GM23338 (cell line): ENCODE measurements around the gene PTPRR. TPM values are rescaled to one million over a fixed set of nuclear protein-coding genes. Genes with fewer than 3 reads are reported as not detected.

Experiments used
- ATAC-seq: fragments of 200-7000 bp; cut with Tn5 transposase; 3 replicates; pipeline ENCODE4 v1.9.1; 2020
- DNase-seq: peaks from one replicate; pipeline ENCODE4 v3.0.0-alpha.2; 2015; ENCODE audit warnings: low spot score
- H2AFZ ChIP-seq: fragments of 200-600 bp; sonication (generic); 2 replicates; pipeline ENCODE4 v1.8.0; 2016; ENCODE audit warnings: antibody characterized with exemption, mild to moderate bottlenecking, moderate library complexity
- H3F3A ChIP-seq: fragments of 200-600 bp; sonication (generic); replicated peaks from 2 replicates; pipeline ENCODE4 v1.8.0; 2017; ENCODE audit warnings: antibody characterized with exemption, mixed run types, low read depth
- H3K27ac ChIP-seq: fragments of 200-600 bp; sonication (generic); 2 replicates; pipeline ENCODE4 v1.6.1; 2016; ENCODE audit warnings: low read depth
- H3K27me3 ChIP-seq: fragments of 200-600 bp; sonication (generic); 2 replicates; pipeline ENCODE4 v1.8.0; 2016; ENCODE audit warnings: mild to moderate bottlenecking, mixed run types, moderate library complexity; ENCODE audit not compliant: insufficient read depth
- H3K36me3 ChIP-seq: fragments of 200-600 bp; sonication (generic); 2 replicates; pipeline ENCODE4 v1.8.0; 2016; ENCODE audit warnings: mild to moderate bottlenecking; ENCODE audit not compliant: insufficient read depth
- H3K4me1 ChIP-seq: fragments of 200-600 bp; sonication (generic); 2 replicates; pipeline ENCODE4 v1.8.0; 2016; ENCODE audit warnings: mild to moderate bottlenecking, moderate library complexity; ENCODE audit not compliant: insufficient read depth
- H3K4me2 ChIP-seq: fragments of 200-600 bp; sonication (generic); 2 replicates; pipeline ENCODE4 v1.7.1; 2017; ENCODE audit warnings: mixed run types
- H3K4me3 ChIP-seq: fragments of 200-600 bp; sonication (generic); 2 replicates; pipeline ENCODE4 v1.6.1; 2016; ENCODE audit warnings: mixed run types
- H3K79me2 ChIP-seq: fragments of 200-600 bp; sonication (generic); replicated peaks from 2 replicates; pipeline ENCODE4 v1.8.0; 2017; ENCODE audit warnings: mild to moderate bottlenecking; ENCODE audit not compliant: insufficient read depth
- H3K9me2 ChIP-seq: fragments of 200-600 bp; sonication (generic); 2 replicates; pipeline ENCODE4 v1.8.0; 2017; ENCODE audit not compliant: insufficient read depth
- H4K20me1 ChIP-seq: fragments of 200-600 bp; sonication (generic); replicated peaks from 2 replicates; pipeline ENCODE4 v1.8.0; 2017; ENCODE audit warnings: mild to moderate bottlenecking; ENCODE audit not compliant: insufficient read depth
- H3K27ac Mint-ChIP-seq: 2 replicates; pipeline ENCODE4 v1.8.0; 2020; ENCODE audit warnings: inconsistent platforms, mild to moderate bottlenecking, moderate library complexity, mixed read lengths
- H3K27me3 Mint-ChIP-seq: 3 replicates; pipeline ENCODE4 v1.8.0; 2022; ENCODE audit warnings: low read depth, mild to moderate bottlenecking, moderate library complexity, mixed read lengths, inconsistent platforms; ENCODE audit not compliant: insufficient read depth, poor library complexity
- H3K36me3 Mint-ChIP-seq: 3 replicates; pipeline ENCODE4 v1.8.0; 2021; ENCODE audit warnings: low read depth, mild to moderate bottlenecking, inconsistent platforms, moderate library complexity, mixed read lengths
- H3K4me1 Mint-ChIP-seq: 3 replicates; pipeline ENCODE4 v1.8.0; 2020; ENCODE audit warnings: mild to moderate bottlenecking, inconsistent platforms, mixed read lengths
- H3K4me3 Mint-ChIP-seq: 3 replicates; pipeline ENCODE4 v1.8.0; 2021; ENCODE audit warnings: moderate library complexity, mild to moderate bottlenecking, inconsistent platforms, mixed read lengths
- H3K9me3 Mint-ChIP-seq: 3 replicates; pipeline ENCODE4 v1.8.0; 2020; ENCODE audit warnings: moderate library complexity, mild to moderate bottlenecking, inconsistent platforms, mixed read lengths
- CREB1 ChIP-seq: fragments of 250-450 bp; sonication (Bioruptor Pico); IDR thresholded peaks from 2 replicates; pipeline ENCODE4 v1.5.0; 2020; ENCODE audit warnings: low read depth, mild to moderate bottlenecking, moderate library complexity
- CTCF ChIP-seq, 2 experiments: fragments of 200-600 bp in 1 of 2; sonication (generic) in 1 of 2; conservative IDR thresholded peaks; 2 replicates each; pipeline versions ENCODE4 v1.5.1 to v1.6.1; 2016 to 2017; ENCODE audit warnings: antibody characterized with exemption in 2 of 2, low read depth in 2 of 2, mild to moderate bottlenecking in 2 of 2, moderate library complexity in 1 of 2
- EZH2 ChIP-seq: fragments of 200-600 bp; sonication (generic); IDR thresholded peaks from one replicate; pipeline ENCODE4 v1.8.0; 2017; ENCODE audit warnings: antibody characterized with exemption, mild to moderate bottlenecking, low read depth; ENCODE audit not compliant: unreplicated experiment
- EZH2phosphoT487 ChIP-seq: fragments of 200-600 bp; sonication (generic); IDR thresholded peaks from one replicate; pipeline ENCODE4 v1.8.1; 2018; ENCODE audit warnings: antibody characterized with exemption; ENCODE audit not compliant: unreplicated experiment
- NANOG ChIP-seq: IDR thresholded peaks from 2 replicates; pipeline ENCODE4 v1.6.1; 2016; ENCODE audit warnings: antibody characterized with exemption, borderline replicate concordance
- POLR2AphosphoS5 ChIP-seq: IDR thresholded peaks from 2 replicates; pipeline ENCODE4 v1.6.1; 2016; ENCODE audit warnings: antibody characterized with exemption, low read depth
- STAT1 ChIP-seq: IDR thresholded peaks from one replicate; pipeline ENCODE4 v1.6.1; 2016; ENCODE audit warnings: antibody characterized with exemption; ENCODE audit not compliant: unreplicated experiment
- polyA plus RNA-seq: library from polyadenylated mRNA; unstranded; fragments of >200 nt; fragmentation: Nextera tagmentation; extraction: Ambion mirVana; gene quantifications from 2 replicates; pipeline ENCODE4 v1.2.1, GENCODE V29; 2016
- total RNA-seq: library from RNA; depleted of rRNA; stranded (reverse); fragments of >200 nt; shearing (Covaris generic); gene quantifications from 2 replicates; pipeline ENCODE4 v1.2.3, GENCODE V29; 2014
- TF ChIP-seq, protein P1 (sequence below): IDR thresholded peaks from 2 replicates; pipeline ENCODE4 v1.6.1; 2016; ENCODE audit warnings: antibody characterized with exemption
- TF ChIP-seq, protein P2 (sequence below): fragments of 250-450 bp; sonication (Bioruptor Pico); IDR thresholded peaks from 2 replicates; pipeline ENCODE4 v1.5.0; 2020; ENCODE audit warnings: mild to moderate bottlenecking, moderate library complexity

The PTPRR gene
- total and polyA plus RNA-seq, 2 experiments from 2014 or later = 0.26 to 0.76 TPM

DNA sequence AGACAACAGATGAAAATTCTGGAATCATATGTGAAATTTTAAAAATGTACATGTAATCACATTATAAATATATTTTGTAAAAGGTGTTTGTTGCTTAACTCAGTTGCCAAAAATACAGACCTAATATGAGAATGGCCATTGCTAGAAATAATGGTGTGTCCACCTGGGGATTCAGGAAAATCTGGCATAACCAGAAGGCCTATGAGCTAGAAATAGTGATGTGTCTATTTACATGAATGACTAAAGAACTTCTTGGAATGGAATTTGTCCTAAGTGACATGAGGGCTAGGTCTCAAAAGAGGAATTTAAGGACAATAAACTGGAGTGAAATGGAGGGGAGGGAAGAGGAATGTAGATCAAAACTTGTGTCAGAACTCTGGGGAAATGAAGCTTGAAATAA, 126.4 kb downstream of the PTPRR start:
- Histone ChIP-seq H3K4me3 (no peak overlapping the region), H3K27me3 (no peaks in the 10 kb centered on the region), H3K79me2 (no peaks in the 10 kb centered on the region), H3K36me3 (no peaks in the 10 kb centered on the region), H3K9me2 (peaks cover 12% of the 10 kb centered on the region), H3F3A (no peaks in the 10 kb centered on the region), H2AFZ (no peak overlapping the region), H3K4me2 (no peak overlapping the region), H4K20me1 (no peaks in the 10 kb centered on the region), H3K4me1 (no peaks in the 10 kb centered on the region), H3K27ac (no peak overlapping the region)
- DNase-seq (no peak), ATAC-seq (no peak)
- no peaks in the 10 kb centered on the region for H3K27me3 Mint-ChIP-seq
- no peak overlapping the region for H3K4me3 Mint-ChIP-seq
- no peak overlapping the region for H3K27ac Mint-ChIP-seq
- no peaks in the 10 kb centered on the region for H3K36me3 Mint-ChIP-seq
- H3K9me3 Mint-ChIP-seq = no peaks in the 10 kb centered on the region
- TF ChIP-seq, protein P1, sequence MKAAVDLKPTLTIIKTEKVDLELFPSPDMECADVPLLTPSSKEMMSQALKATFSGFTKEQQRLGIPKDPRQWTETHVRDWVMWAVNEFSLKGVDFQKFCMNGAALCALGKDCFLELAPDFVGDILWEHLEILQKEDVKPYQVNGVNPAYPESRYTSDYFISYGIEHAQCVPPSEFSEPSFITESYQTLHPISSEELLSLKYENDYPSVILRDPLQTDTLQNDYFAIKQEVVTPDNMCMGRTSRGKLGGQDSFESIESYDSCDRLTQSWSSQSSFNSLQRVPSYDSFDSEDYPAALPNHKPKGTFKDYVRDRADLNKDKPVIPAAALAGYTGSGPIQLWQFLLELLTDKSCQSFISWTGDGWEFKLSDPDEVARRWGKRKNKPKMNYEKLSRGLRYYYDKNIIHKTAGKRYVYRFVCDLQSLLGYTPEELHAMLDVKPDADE = no peak
- TF ChIP-seq EZH2 = no peak
- TF ChIP-seq, protein P2, sequence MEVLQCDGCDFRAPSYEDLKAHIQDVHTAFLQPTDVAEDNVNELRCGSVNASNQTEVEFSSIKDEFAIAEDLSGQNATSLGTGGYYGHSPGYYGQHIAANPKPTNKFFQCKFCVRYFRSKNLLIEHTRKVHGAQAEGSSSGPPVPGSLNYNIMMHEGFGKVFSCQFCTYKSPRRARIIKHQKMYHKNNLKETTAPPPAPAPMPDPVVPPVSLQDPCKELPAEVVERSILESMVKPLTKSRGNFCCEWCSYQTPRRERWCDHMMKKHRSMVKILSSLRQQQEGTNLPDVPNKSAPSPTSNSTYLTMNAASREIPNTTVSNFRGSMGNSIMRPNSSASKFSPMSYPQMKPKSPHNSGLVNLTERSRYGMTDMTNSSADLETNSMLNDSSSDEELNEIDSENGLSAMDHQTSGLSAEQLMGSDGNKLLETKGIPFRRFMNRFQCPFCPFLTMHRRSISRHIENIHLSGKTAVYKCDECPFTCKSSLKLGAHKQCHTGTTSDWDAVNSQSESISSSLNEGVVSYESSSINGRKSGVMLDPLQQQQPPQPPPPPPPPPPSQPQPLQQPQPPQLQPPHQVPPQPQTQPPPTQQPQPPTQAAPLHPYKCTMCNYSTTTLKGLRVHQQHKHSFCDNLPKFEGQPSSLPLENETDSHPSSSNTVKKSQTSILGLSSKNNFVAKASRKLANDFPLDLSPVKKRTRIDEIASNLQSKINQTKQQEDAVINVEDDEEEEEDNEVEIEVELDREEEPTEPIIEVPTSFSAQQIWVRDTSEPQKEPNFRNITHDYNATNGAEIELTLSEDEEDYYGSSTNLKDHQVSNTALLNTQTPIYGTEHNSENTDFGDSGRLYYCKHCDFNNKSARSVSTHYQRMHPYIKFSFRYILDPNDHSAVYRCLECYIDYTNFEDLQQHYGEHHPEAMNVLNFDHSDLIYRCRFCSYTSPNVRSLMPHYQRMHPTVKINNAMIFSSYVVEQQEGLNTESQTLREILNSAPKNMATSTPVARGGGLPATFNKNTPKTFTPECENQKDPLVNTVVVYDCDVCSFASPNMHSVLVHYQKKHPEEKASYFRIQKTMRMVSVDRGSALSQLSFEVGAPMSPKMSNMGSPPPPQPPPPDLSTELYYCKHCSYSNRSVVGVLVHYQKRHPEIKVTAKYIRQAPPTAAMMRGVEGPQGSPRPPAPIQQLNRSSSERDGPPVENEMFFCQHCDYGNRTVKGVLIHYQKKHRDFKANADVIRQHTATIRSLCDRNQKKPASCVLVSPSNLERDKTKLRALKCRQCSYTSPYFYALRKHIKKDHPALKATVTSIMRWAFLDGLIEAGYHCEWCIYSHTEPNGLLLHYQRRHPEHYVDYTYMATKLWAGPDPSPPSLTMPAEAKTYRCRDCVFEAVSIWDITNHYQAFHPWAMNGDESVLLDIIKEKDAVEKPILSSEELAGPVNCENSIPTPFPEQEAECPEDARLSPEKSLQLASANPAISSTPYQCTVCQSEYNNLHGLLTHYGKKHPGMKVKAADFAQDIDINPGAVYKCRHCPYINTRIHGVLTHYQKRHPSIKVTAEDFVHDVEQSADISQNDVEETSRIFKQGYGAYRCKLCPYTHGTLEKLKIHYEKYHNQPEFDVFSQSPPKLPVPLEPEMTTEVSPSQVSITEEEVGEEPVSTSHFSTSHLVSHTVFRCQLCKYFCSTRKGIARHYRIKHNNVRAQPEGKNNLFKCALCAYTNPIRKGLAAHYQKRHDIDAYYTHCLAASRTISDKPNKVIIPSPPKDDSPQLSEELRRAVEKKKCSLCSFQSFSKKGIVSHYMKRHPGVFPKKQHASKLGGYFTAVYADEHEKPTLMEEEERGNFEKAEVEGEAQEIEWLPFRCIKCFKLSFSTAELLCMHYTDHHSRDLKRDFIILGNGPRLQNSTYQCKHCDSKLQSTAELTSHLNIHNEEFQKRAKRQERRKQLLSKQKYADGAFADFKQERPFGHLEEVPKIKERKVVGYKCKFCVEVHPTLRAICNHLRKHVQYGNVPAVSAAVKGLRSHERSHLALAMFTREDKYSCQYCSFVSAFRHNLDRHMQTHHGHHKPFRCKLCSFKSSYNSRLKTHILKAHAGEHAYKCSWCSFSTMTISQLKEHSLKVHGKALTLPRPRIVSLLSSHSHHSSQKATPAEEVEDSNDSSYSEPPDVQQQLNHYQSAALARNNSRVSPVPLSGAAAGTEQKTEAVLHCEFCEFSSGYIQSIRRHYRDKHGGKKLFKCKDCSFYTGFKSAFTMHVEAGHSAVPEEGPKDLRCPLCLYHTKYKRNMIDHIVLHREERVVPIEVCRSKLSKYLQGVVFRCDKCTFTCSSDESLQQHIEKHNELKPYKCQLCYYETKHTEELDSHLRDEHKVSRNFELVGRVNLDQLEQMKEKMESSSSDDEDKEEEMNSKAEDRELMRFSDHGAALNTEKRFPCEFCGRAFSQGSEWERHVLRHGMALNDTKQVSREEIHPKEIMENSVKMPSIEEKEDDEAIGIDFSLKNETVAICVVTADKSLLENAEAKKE = no peak
- peaks cover 6% of the 10 kb centered on the region; the same call in 1 of the 3 replicates for H3K4me1 Mint-ChIP-seq

DNA sequence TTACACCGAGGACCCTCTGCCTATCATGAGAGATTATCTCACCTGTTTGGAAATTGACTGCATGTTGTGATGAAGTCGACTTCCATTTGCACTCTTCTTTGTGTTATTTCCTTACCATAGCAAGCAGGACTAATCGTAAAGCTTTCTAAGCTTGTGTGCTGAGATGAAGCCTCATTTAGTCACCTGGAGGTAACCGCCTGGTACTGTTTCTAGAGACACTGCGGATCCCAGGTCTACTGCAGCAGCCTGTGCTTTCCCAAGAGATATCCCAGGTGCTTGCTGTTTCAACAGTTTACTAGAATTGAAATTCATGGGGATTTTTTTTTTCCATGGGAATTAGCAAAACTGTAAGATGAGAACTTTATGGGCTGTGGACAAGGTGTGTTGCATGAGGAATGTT, 131.8 kb downstream of the PTPRR start:
- Mint-ChIP-seq H3K36me3 (no peaks in the 10 kb centered on the region), H3K9me3 (no peaks in the 10 kb centered on the region; the same call in 2 of the 3 replicates), H3K4me1 (peaks cover 7% of the 10 kb centered on the region), H3K4me3 (no peak overlapping the region), H3K27me3 (no peaks in the 10 kb centered on the region), H3K27ac (no peak overlapping the region)
- H3K27me3 ChIP-seq = no peaks in the 10 kb centered on the region
- no peaks in the 10 kb centered on the region for H3K36me3 ChIP-seq
- peaks cover 6% of the 10 kb centered on the region; the same call in 1 of the 2 replicates for H3K4me1 ChIP-seq
- DNase-seq (peak; percentile 24), ATAC-seq (peak; percentile 54; the same call in 2 of the 3 replicates)
- H4K20me1 ChIP-seq = no peaks in the 10 kb centered on the region
- H3K9me2 ChIP-seq = peaks cover 11% of the 10 kb centered on the region
- no peak overlapping the region for H3K27ac ChIP-seq
- 0 out of 2 replicates have a peak overlapping the region, but pooled peaks have one; percentile 18 for H2AFZ ChIP-seq
- no peaks in the 10 kb centered on the region for H3F3A ChIP-seq
- no peaks in the 10 kb centered on the region for H3K79me2 ChIP-seq
- no peak overlapping the region for H3K4me2 ChIP-seq
- H3K4me3 ChIP-seq = no peak overlapping the region
- TF ChIP-seq STAT1 (no peak), POLR2AphosphoS5 (no peak), CTCF (conservative IDR thresholded peaks at IDR 0.05; ENCODE audit: low read depth in 2 of 2) (no peak), EZH2phosphoT487 (no peak), CREB1 (CRISPR knock-in tag) (no peak), NANOG (no peak)
